CD14-positive monocyte (primary cell): ENCODE results near the gene GPR156. TPM values are rescaled to one million over a fixed set of nuclear protein-coding genes. Genes with fewer than 3 reads are reported as not detected.

Source experiments
- DNase-seq, 3 donors: peaks; one replicate each; pipeline ENCODE4 v3.0.0-alpha.2; 2011 to 2022
- H2AFZ ChIP-seq: 2 replicates; pipeline ENCODE4 v1.6.0; 2012; ENCODE audit warnings: mild to moderate bottlenecking, low read depth, low read length, inconsistent platforms; ENCODE audit not compliant: insufficient read depth, poor library complexity, severe bottlenecking
- H3K27ac ChIP-seq, 2 donors: 1 replicate in 1 of 2; 2 replicates in 1 of 2; pipeline ENCODE4 v1.5.1; 2012 to 2013; ENCODE audit warnings: low read length in 2 of 2, control low read depth in 1 of 2, inconsistent platforms in 1 of 2, low read depth in 1 of 2, mild to moderate bottlenecking in 1 of 2
- H3K27me3 ChIP-seq, 2 donors: one replicate each; pipeline versions ENCODE4 v1.6.0 to v1.6.1; 2011 to 2013; ENCODE audit warnings: low read length in 2 of 2; ENCODE audit not compliant: control insufficient read depth in 2 of 2, insufficient read depth in 2 of 2
- H3K36me3 ChIP-seq, 2 donors: replicated peaks in 1 of 2; 1 replicate in 1 of 2; 2 replicates in 1 of 2; pipeline versions ENCODE4 v1.5.1 to v1.6.1; 2012 to 2013; ENCODE audit warnings: low read length in 2 of 2, control low read depth in 1 of 2, inconsistent platforms in 1 of 2, mild to moderate bottlenecking in 1 of 2; ENCODE audit not compliant: insufficient read depth in 2 of 2, control insufficient read depth in 1 of 2
- H3K4me1 ChIP-seq, 2 donors: 1 replicate in 1 of 2; 2 replicates in 1 of 2; pipeline versions ENCODE4 v1.5.1 to v1.6.1; 2012 to 2013; ENCODE audit warnings: low read length in 2 of 2, control low read depth in 1 of 2, inconsistent platforms in 1 of 2, mild to moderate bottlenecking in 1 of 2, moderate library complexity in 1 of 2; ENCODE audit not compliant: insufficient read depth in 2 of 2, control insufficient read depth in 1 of 2
- H3K4me2 ChIP-seq: replicated peaks from 2 replicates; pipeline ENCODE3; 2012; ENCODE audit warnings: low read length, moderate library complexity, mild to moderate bottlenecking; ENCODE audit not compliant: poor library complexity, severe bottlenecking; ENCODE audit errors: extremely low read depth
- H3K4me3 ChIP-seq, 3 experiments: fragments of 200-600 bp in 1 of 3; sonication (generic) in 1 of 3; replicated peaks in 1 of 3; 1 replicate in 2 of 3; 2 replicates in 1 of 3; pipeline ENCODE4 v1.5.1; 2011 to 2013; ENCODE audit warnings: low read length in 3 of 3, mild to moderate bottlenecking in 3 of 3, control low read depth in 2 of 3, low read depth in 2 of 3, inconsistent platforms in 1 of 3, moderate library complexity in 1 of 3
- H3K79me2 ChIP-seq: 2 replicates; pipeline ENCODE4 v1.6.0; 2012; ENCODE audit warnings: mild to moderate bottlenecking, control low read depth, inconsistent platforms, low read length, moderate library complexity; ENCODE audit not compliant: insufficient read depth
- H3K9ac ChIP-seq: 2 replicates; pipeline ENCODE4 v1.6.0; 2017; ENCODE audit warnings: low read length, mild to moderate bottlenecking; ENCODE audit not compliant: insufficient read depth, poor library complexity, severe bottlenecking
- H3K9me3 ChIP-seq, 2 donors: replicated peaks in 1 of 2; 1 replicate in 1 of 2; 2 replicates in 1 of 2; pipeline versions ENCODE4 v1.5.1 to v1.6.1; 2012 to 2013; ENCODE audit warnings: low read length in 2 of 2, control low read depth in 1 of 2; ENCODE audit not compliant: control insufficient read depth in 1 of 2, insufficient read depth in 1 of 2
- H4K20me1 ChIP-seq: 2 replicates; pipeline ENCODE4 v1.6.0; 2012; ENCODE audit warnings: mild to moderate bottlenecking, low read length, control low read depth, moderate library complexity; ENCODE audit not compliant: insufficient read depth
- H3K27ac Mint-ChIP-seq, 7 donors: one replicate each; pipeline ENCODE4 v1.8.0; 2020; ENCODE audit warnings: mild to moderate bottlenecking in 7 of 7, mixed read lengths in 7 of 7, moderate library complexity in 6 of 7, inconsistent platforms in 2 of 7
- H3K27me3 Mint-ChIP-seq, 3 donors: one replicate each; pipeline ENCODE4 v1.8.0; 2021 to 2022; ENCODE audit warnings: low read depth in 3 of 3, mild to moderate bottlenecking in 3 of 3, mixed read lengths in 3 of 3, moderate library complexity in 3 of 3, inconsistent platforms in 1 of 3
- H3K36me3 Mint-ChIP-seq, 2 donors: one replicate each; pipeline ENCODE4 v1.8.0; 2020; ENCODE audit warnings: mixed read lengths in 2 of 2, inconsistent platforms in 1 of 2, mild to moderate bottlenecking in 1 of 2
- H3K4me1 Mint-ChIP-seq: one replicate; pipeline ENCODE4 v1.8.0; 2020; ENCODE audit warnings: mild to moderate bottlenecking, mixed read lengths
- H3K4me3 Mint-ChIP-seq, 2 donors: one replicate each; pipeline ENCODE4 v1.8.0; 2020; ENCODE audit warnings: mild to moderate bottlenecking in 2 of 2, mixed read lengths in 2 of 2, moderate library complexity in 1 of 2
- H3K9me3 Mint-ChIP-seq, 7 donors: one replicate each; pipeline ENCODE4 v1.8.0; 2020 to 2022; ENCODE audit warnings: mixed read lengths in 7 of 7, mild to moderate bottlenecking in 6 of 7, moderate library complexity in 6 of 7, inconsistent platforms in 2 of 7
- WGBS: methylation state at CpG from one replicate; pipeline ENCODE4 v1.1.5; 2013; ENCODE audit warnings: missing lambda C conversion rate; ENCODE audit not compliant: insufficient coverage; 5-methylcytosine and 5-hydroxymethylcytosine counted together
- intact Hi-C, 2 donors: fragments of 100-400 bp; cut with micrococcal nuclease; formaldehyde crosslinking; loops; one replicate each; pipeline versions ENCODE4 v1.15.0 to v1.15.1; 2023
- polyA plus RNA-seq, 3 donors: library from polyadenylated mRNA; depleted of rRNA in 1 of 3; unstranded in 2 of 3; stranded (reverse) in 1 of 3; fragments of 300-500 nt in 2 of 3; fragments of >200 nt in 1 of 3; fragmentation: Illumina TruSeq in 2 of 3; gene quantifications; 1 replicate in 2 of 3; 2 replicates in 1 of 3; pipeline ENCODE4 v1.2.3, GENCODE V29; 2012 to 2021
- TF ChIP-seq, protein P1 (sequence below): fragments of 200-600 bp; IDR thresholded peaks from one replicate; pipeline ENCODE4 v1.8.0; 2022; ENCODE audit warnings: antibody characterized with exemption, mild to moderate bottlenecking

GPR156 gene
- polyA plus RNA-seq, 3 donors, result not detected

DNA sequence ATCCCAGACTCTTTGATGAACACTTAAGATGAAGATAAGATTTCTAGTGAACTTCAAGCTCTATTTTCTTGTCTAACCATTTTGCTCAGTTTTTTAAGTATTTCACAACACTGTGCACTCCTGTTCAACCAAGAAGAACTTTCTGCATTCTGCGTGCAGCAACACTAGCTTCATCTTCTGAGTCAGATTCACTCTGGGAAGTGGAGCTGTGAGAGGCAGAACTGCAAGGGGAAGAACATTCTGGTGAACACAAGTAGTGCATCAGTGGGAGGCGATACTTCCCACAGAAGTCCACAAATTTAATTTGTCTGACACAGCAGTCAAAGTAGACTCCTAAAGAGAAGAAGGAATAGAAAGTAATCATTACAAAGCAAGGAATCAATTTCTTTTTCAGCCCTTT, 46.1 kb upstream of the GPR156 start:
- Mint-ChIP-seq H3K36me3 (peaks cover 62 to 75% of the 10 kb centered on the region in 2 donors), H3K9me3 (peaks cover 0 to 5% (median 0%) of the 10 kb centered on the region in 7 donors), H3K4me3 (no peak overlapping the region), H3K4me1 (peaks cover under 1% of the 10 kb centered on the region), H3K27me3 (no peaks in the 10 kb centered on the region), H3K27ac (no peak overlapping the region)
- Histone ChIP-seq H3K9ac (no peak overlapping the region), H3K4me2 (no peak overlapping the region), H3K36me3 (peaks cover 67 to 85% of the 10 kb centered on the region in 2 donors), H3K4me1 (no peaks in the 10 kb centered on the region), H4K20me1 (peaks cover 13% of the 10 kb centered on the region), H3K4me3 (no peak overlapping the region), H2AFZ (no peak overlapping the region), H3K79me2 (peaks cover 9% of the 10 kb centered on the region), H3K27me3 (no peaks in the 10 kb centered on the region), H3K27ac (no peak overlapping the region), H3K9me3 (no peaks in the 10 kb centered on the region)
- no peak for DNase-seq
- no CpG with 5 or more reads among the region's 2 CpGs for WGBS
- TF ChIP-seq, protein P1, sequence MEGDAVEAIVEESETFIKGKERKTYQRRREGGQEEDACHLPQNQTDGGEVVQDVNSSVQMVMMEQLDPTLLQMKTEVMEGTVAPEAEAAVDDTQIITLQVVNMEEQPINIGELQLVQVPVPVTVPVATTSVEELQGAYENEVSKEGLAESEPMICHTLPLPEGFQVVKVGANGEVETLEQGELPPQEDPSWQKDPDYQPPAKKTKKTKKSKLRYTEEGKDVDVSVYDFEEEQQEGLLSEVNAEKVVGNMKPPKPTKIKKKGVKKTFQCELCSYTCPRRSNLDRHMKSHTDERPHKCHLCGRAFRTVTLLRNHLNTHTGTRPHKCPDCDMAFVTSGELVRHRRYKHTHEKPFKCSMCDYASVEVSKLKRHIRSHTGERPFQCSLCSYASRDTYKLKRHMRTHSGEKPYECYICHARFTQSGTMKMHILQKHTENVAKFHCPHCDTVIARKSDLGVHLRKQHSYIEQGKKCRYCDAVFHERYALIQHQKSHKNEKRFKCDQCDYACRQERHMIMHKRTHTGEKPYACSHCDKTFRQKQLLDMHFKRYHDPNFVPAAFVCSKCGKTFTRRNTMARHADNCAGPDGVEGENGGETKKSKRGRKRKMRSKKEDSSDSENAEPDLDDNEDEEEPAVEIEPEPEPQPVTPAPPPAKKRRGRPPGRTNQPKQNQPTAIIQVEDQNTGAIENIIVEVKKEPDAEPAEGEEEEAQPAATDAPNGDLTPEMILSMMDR, result no peak
- intact Hi-C loops, result no loop called here

DNA sequence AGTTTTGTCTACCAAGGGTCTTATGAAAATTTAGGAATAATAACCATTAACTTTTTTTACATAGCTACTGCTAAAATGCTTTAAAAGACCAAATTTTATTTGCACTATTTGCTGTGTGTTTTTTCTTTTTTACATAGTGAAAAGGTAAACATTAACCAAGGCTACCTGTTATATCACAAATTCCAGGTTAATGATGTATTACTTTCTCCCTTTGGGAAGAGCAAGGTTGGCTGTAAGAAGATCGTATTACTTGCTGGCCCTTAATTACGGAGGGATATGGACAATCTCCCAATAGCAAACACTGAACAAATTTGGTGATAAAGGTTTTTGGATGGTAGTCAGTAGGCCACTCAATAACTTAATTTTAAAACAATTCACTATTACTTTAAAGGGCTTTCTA, 41.8 kb upstream of the GPR156 start:
- H3K79me2 ChIP-seq, result no peaks in the 10 kb centered on the region
- no peak overlapping the region for H2AFZ ChIP-seq
- TF ChIP-seq, protein P1, result no peak
- H4K20me1 ChIP-seq, result no peaks in the 10 kb centered on the region
- no peaks in the 10 kb centered on the region for H3K27me3 ChIP-seq
- Mint-ChIP-seq H3K4me1 (no peaks in the 10 kb centered on the region), H3K27me3 (no peaks in the 10 kb centered on the region), H3K27ac (no peak overlapping the region), H3K4me3 (no peak overlapping the region), H3K36me3 (peaks cover 53 to 65% of the 10 kb centered on the region in 2 donors), H3K9me3 (peaks cover 0 to 5% (median 0%) of the 10 kb centered on the region in 7 donors)
- H3K9me3 ChIP-seq, result no peaks in the 10 kb centered on the region
- no peak for DNase-seq
- no peaks in the 10 kb centered on the region for H3K4me1 ChIP-seq
- H3K4me2 ChIP-seq, result no peak overlapping the region
- H3K36me3 ChIP-seq, result peaks cover 49 to 75% of the 10 kb centered on the region in 2 donors
- no peak overlapping the region for H3K27ac ChIP-seq
- H3K4me3 ChIP-seq, result no peak overlapping the region
- no CpG with 5 or more reads among the region's 2 CpGs for WGBS
- H3K9ac ChIP-seq, result no peak overlapping the region
- intact Hi-C loops, result no loop called here
